GM18526 (cell line): ENCODE results near the gene NECTIN2.

Experiments used
- POLR2A ChIP-seq: IDR thresholded peaks from 3 replicates; pipeline ENCODE4 v1.6.1; 2011; ENCODE audit not compliant: insufficient read length; ENCODE audit errors: extremely low read depth

NECTIN2 gene

DNA sequence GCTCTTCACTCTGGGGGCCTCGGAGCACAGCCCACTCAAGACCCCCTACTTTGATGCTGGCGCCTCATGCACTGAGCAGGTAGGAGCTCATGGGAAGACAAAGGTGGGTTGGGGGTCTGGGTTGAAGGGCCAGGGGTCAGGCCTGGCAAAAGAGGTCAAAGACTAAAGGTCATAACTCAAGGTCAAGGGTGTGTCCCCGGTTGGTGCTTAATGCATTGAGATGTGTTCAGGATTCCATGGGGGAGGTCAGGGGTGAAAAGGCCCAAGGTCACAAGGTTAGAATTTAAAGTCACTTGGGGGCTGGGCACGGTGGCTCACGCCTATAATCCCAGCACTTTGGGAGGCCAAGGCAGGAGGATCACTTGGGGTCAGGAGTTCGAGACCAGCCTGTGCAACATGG, 40.0 kb downstream of the NECTIN2 start:
- TF ChIP-seq POLR2A = no peak

DNA sequence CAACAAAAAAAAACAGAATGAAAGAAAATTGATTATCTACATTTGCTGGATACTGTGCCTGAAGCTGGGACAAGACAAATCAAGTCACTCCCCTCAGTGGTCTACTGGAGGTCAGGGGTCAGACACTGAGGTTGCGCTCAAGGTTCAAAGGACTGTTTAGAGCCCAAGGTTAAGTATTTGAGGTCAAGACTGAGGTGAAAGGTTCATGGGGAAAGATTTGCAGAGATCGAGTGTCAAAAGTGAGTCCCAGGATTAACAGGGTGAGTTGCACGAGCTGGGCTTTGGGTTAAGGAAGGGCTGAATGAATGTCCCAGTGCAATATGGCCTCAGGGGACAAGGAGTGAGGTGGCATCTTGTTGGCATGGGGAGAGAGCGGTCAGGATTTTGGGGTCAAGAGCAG, 41.6 kb downstream of the NECTIN2 start:
- no peak for TF ChIP-seq POLR2A

DNA sequence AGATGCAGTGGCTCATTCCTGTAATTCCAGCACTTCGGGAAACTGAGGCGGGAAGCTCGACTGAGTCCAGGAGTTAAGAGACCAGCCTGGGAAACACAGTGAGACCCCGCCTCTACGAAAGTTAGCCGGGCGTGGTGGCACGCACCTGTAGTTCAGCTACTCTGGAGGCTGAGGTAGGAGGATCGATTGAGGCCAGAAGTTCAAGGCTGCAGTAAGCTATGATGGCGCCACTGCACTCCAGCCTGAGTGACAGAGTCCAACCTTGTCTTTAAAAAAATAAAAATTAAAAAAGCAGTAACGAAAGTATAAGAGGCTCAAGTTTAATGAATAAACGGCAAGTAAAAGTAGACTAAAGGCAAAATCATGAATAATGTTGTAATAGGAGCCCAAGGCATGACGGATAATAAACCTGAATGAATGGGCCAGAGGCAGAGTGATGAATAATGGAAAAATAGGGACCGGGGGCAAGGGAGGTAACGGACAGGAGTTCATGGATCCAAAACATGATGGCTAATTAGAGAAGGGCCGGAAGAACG, 43.8 kb downstream of the NECTIN2 start:
- TF ChIP-seq POLR2A = no peak

DNA sequence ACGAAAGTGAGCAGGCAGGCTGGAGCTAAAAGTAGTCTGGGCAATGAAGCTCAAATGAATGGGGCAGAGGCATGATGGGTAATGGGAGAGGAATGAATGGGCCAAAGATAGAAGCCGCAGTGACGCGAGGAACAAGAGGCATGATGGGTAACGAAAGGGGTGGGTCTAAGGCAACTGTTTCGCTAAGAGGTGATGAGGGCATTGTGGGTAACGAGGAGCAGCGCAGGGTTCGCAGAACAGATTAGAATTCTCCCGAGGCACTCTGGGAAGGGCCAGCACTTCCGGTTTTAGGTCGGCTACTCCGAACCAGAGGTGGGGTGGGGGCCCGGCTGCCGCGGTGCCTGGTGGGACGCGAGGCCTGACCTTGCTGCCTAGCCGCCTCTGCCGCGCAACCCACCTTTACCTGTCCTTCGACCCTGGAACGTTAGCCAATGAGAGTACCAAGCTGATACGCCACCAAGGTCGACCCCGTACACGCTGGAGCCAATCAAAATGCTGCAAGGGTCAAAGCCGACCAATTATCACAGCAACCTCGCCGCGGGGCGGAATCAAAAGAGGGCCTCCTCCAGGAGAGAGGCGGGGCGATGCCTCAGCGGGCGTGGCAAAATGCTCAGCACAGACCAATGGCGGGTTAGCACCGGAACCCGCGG, 44.4 kb downstream of the NECTIN2 start:
- peak; percentile 54 for TF ChIP-seq POLR2A

DNA sequence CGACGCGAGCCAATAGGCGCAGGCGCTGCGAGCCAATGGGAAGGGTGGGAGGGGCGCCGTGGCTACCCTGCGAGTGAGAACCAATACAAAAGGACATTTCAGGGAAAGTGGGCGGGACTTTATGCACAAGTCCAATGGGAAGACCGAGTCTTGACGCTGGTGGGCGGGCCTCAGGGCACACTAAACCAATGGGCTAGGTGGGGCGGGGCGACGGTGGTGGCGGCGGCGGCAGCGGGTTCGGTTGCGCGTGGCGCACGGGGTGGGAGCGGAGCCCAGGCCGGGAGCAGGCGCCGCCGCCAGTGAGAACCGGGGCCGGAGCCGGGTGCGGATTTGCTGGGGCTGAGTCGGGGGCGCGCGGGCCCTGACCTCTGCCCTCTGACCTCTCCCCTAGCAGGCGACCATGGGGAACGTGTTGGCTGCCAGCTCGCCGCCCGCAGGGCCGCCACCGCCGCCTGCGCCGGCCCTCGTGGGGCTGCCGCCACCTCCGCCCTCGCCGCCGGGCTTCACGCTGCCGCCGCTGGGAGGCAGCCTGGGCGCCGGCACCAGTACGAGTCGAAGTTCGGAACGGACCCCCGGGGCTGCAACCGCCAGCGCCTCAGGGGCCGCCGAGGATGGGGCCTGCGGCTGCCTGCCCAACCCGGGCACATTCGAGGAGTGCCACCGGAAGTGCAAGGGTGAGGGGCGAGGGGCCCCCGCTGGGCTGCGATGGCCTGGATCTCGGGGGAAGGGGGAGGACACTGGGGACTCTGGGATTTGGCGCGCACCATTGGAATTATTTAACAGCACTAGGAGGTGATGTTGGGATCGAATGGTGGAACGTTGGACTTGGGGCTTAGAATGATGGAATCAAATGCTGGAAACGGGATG, 45.2 kb downstream of the NECTIN2 start, which contains the start of gene TOMM40:
Gene TOMM40 (plus strand): TSS at position 239 of the 867 bp plus-strand sequence. CDS start 162 bp downstream, at position 401.
- TF ChIP-seq POLR2A = peak; percentile 61

DNA sequence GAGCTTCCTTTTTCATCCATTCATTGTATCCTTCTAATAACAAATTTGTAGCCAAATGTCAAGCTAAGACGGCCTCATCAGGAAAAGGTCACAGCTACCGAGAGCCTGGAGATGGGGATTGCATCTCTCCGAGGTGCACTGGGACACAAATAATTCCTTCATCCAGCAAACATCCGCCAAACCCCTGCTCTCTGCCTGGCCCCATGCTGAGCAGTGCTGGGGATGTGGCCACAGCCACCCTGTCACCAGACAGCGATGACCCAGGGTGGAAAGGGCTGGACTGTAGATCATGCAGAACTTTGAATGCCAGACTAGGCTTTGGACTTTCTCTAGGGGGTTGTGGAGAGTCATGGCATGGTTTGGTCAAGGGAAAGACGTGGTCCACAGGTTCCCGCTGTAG, 46.8 kb downstream of the NECTIN2 start:
- no peak for TF ChIP-seq POLR2A

DNA sequence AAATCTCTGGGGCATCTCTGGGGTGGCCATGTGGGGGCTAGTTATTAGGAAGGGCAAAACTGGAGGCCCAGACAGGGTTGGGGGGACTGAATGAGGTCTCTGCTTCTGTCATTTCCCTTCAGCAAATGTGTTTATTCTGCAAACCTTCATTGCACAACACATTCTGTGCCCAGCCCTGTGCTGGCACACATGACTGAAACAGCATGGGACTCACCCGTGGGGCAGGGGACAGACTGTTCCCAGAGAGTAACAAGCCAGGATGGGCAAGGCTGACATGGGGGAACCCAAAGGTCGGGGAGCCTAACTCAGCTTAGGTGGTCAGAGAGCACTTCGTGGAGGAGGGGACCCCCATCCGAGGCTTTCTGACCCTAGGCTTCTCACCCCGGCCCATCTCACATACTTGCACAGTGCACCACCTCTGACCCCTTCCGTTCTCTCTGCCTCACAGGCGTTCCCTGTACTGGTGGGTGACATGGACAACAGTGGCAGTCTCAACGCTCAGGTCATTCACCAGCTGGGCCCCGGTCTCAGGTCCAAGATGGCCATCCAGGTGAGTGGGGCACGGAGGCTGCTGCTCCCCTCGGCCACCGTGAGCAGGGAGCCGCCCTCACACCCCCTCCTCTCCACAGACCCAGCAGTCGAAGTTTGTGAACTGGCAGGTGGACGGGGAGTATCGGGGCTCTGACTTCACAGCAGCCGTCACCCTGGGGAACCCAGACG, 47.4 kb downstream of the NECTIN2 start:
- no peak for TF ChIP-seq POLR2A

DNA sequence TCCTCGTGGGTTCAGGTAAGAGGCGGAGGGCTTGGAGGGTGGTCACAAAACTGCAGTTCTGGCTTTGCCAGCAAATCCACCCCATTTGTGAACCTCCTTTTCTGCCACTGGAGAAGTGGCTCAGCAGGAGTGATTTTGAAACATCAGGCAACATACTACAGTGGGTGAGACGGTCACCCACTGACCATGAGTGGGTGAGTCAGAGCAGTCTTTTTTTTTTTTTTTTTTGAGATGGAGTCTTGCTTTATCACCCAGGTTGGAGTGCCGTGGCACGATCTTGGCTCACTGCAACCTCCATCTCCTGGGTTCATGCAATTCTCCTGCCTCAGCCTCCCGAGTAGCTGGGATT, 47.9 kb downstream of the NECTIN2 start:
- TF ChIP-seq POLR2A = no peak

DNA sequence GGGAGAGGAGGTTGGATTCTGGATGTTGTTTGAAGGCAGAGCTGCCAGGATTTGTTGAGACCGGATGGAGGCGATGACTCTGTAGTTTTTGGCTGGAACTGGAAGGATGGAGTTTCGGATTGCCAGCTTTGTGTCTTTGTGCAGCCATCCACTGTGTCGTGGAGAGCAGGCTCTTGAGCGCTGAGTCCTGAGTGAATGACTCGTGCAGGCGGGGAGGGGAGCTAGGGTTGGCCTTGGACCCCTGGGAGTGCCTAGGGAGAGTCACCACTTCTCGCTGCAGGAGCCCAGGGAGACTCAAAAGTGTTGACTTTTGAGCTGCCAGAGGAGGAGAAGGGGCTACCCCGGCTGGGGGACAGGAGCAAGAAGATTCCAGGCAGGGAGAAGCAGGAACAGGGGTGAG, 48.8 kb downstream of the NECTIN2 start:
- TF ChIP-seq POLR2A = no peak

DNA sequence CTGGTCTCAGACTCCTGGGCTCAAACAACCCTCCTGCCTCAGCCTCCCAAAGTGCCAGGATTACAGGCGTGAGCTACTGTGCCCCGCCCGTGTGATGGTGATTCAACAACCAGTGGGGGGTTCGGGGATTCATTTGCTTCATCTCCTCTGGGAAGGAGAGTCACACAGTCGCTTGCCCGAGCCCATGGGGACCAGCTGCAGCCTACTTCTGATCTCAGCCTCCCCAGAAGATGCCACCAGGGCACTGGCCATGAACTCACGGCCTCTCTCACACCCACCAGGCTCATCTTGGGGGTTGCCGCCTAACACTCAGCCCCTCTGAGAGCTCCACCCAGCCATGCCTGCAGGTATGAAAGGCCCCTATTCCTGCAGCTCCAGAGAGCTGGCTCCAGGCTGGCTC, 51.7 kb downstream of the NECTIN2 start:
- TF ChIP-seq POLR2A = no peak

DNA sequence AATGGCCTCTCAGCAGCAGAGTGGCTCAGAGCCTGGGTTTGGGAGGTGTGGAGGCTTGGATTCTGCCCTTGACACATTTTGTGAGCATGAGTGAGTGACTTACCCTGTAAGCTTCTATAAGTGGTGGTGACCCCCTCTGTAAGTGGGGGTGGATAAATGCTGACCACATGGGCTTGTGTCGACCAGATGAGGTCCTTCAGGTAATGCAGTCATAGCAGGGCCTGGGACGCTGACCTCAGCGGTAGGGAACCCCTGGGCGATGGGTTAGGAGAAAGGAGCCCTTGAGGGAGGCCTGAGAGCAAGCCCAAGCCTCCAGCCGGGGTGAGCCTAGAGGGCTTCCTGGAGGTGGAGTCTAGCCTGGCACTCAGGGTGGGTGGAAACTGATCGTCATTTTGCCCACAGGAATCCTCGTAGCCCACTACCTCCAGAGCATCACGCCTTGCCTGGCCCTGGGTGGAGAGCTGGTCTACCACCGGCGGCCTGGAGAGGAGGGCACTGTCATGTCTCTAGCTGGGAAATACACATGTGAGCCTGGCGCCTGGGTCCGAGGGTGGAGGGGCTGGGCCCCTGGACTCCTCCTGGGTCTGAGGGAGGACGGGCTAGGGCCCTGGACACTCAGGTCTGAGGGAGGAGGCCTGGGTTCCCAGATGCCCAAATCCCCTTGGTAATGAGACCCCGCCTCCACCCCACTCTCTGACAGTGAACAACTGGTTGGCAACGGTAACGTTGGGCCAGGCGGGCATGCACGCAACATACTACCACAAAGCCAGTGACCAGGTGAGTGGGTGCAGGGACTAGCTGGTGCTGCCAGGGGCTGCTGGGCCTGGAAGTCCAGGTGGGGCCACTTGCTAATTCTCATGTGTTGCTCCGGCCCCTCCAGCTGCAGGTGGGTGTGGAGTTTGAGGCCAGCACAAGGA, 54.5 kb downstream of the NECTIN2 start:
- no peak for TF ChIP-seq POLR2A

DNA sequence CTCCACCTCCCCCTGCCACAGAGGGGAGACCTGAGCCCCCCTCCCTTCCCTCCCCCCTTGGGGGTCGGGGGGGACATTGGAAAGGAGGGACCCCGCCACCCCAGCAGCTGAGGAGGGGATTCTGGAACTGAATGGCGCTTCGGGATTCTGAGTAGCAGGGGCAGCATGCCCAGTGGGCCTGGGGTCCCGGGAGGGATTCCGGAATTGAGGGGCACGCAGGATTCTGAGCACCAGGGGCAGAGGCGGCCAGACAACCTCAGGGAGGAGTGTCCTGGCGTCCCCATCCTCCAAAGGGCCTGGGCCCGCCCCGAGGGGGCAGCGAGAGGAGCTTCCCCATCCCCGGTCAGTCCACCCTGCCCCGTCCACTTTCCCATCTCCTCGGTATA, 57.1 kb downstream of the NECTIN2 start:
- TF ChIP-seq POLR2A = no peak

DNA sequence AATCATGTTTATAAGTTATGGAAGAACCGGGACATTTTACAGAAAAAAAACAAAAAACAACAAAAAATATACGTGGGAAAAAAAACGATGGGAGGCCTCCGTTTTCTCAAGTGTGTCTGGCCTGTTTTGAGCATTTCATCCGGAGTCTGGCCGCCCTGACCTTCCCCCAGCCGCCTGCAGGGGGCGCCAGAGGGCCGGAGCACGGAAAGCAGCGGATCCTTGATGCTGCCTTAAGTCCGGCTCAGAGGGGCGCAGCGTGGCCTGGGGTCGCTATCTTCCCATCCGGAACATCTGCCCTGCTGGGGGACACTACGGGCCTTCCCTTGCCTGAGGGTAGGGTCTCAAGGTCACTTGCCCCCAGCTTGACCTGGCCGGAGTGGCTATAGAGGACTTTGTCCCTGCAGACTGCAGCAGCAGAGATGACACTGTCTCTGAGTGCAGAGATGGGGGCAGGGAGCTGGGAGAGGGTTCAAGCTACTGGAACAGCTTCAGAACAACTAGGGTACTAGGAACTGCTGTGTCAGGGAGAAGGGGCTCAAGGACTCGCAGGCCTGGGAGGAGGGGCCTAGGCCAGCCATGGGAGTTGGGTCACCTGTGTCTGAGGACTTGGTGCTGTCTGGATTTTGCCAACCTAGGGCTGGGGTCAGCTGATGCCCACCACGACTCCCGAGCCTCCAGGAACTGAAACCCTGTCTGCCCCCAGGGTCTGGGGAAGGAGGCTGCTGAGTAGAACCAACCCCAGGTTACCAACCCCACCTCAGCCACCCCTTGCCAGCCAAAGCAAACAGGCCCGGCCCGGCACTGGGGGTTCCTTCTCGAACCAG, 57.7 kb downstream of the NECTIN2 start:
- TF ChIP-seq POLR2A = peak; percentile 6
